Kidney (tissue), 14 donors: ENCODE results near the gene COL9A1. TPM values are rescaled to one million over a fixed set of nuclear protein-coding genes. Genes with fewer than 3 reads are reported as not detected.
"Not testable (repeated sequence)": the region's sequence is repeated elsewhere in the genome, so short reads cannot be mapped to it uniquely, and the experiment has no call there.

Experiments
- DNase-seq, 5 donors: peaks; one replicate each; pipeline ENCODE4 v3.0.0-alpha.2; 2013 to 2020
- FAIRE-seq: peaks from 2 replicates; lab custom pipeline; 2012; peaks lifted over from hg19 to GRCh38; lab: Jason Lieb, UNC
- H3K27ac ChIP-seq, 2 donors: one replicate each; pipeline ENCODE4 v1.7.0; 2013; ENCODE audit warnings: low read depth in 2 of 2, low read length in 2 of 2, inconsistent platforms in 1 of 2
- H3K27me3 ChIP-seq: one replicate; pipeline ENCODE4 v1.7.1; 2013; ENCODE audit warnings: low read length, inconsistent platforms; ENCODE audit not compliant: control insufficient read depth, insufficient read depth
- H3K36me3 ChIP-seq, 3 donors: one replicate each; pipeline versions ENCODE4 v1.7.0 to v1.7.1; 2013; ENCODE audit warnings: low read length in 3 of 3, control low read depth in 1 of 3, inconsistent platforms in 1 of 3; ENCODE audit not compliant: insufficient read depth in 3 of 3, control insufficient read depth in 2 of 3
- H3K4me1 ChIP-seq, 3 donors: one replicate each; pipeline versions ENCODE4 v1.7.0 to v1.7.1; 2013; ENCODE audit warnings: low read length in 3 of 3, inconsistent platforms in 1 of 3, low read depth in 1 of 3; ENCODE audit not compliant: control insufficient read depth in 2 of 3, insufficient read depth in 2 of 3
- H3K4me3 ChIP-seq, 3 donors: one replicate each; pipeline versions ENCODE4 v1.7.0 to v1.8.1; 2013; ENCODE audit warnings: low read length in 3 of 3, control low read depth in 1 of 3, inconsistent platforms in 1 of 3
- H3K9ac ChIP-seq, 3 donors: one replicate each; pipeline versions ENCODE4 v1.7.0 to v1.7.1; 2013; ENCODE audit warnings: low read length in 3 of 3, control low read depth in 1 of 3, inconsistent platforms in 1 of 3
- H3K9me3 ChIP-seq, 3 donors: one replicate each; pipeline versions ENCODE4 v1.7.0 to v1.7.1; 2013; ENCODE audit warnings: low read length in 3 of 3, control low read depth in 1 of 3, inconsistent platforms in 1 of 3; ENCODE audit not compliant: control insufficient read depth in 2 of 3, insufficient read depth in 1 of 3
- CTCF ChIP-seq: IDR thresholded peaks from 3 replicates; pipeline ENCODE4 v1.5.1; 2012; ENCODE audit warnings: mild to moderate bottlenecking, moderate library complexity, borderline replicate concordance; ENCODE audit not compliant: insufficient read depth; ENCODE audit errors: extremely low read depth
- intact Hi-C: fragments of 100-400 bp; cut with DNase I; formaldehyde crosslinking; loops from one replicate; pipeline ENCODE4 v1.11.1; 2022
- polyA plus RNA-seq: library from polyadenylated mRNA; stranded (reverse); fragments of 350-450 nt; fragmentation: Illumina TruSeq; extraction: RNeasy Lipid Tissue Mini Kit (QIAGEN cat#74804); gene quantifications from one replicate; pipeline ENCODE4 v1.2.3, GENCODE V29; 2014; ENCODE audit warnings: low read depth, low replicate concordance; ENCODE audit not compliant: insufficient read depth
- total RNA-seq: library from RNA; stranded (reverse); fragmentation: NEBNext Ultra II Directional; extraction: Animal tissue kit (Norgen Biotek cat#: 25700); gene quantifications from one replicate; pipeline ENCODE4 v1.2.1, GENCODE V29; 2021
- donor health status: control.
- donor health status: control.
- donor health status: control.
- donor health status: control.
- donor health status: control.
- donor health status: DM: yes; HTN: yes; CAD: no.
- donor health status: Normal renal cell carcinoma (clear cell type).

Gene COL9A1
- total and polyA plus RNA-seq, 2 donors from 2014 or later, result 0.19 to 0.22 TPM

- H3K27ac ChIP-seq, result no peak overlapping the region
- no peak for TF ChIP-seq CTCF
- no peaks in the 10 kb centered on the region for H3K4me1 ChIP-seq
- intact Hi-C loops, result no loop called here
- H3K9ac ChIP-seq, result no peak overlapping the region
- DNase-seq (no peak), FAIRE-seq (no peak)
- no peaks in the 10 kb centered on the region for H3K36me3 ChIP-seq
- no peaks in the 10 kb centered on the region for H3K27me3 ChIP-seq
- H3K9me3 ChIP-seq, result no peaks in the 10 kb centered on the region
- H3K4me3 ChIP-seq, result no peak overlapping the region
Observed at GRCh38 chr6:70343313-70343712, 40.4 kb upstream of the COL9A1 start.

GRCh38 chr6:70339810-70340209 lies 36.9 kb upstream of the COL9A1 start:
- H3K9ac ChIP-seq, H3K27ac ChIP-seq, H3K4me3 ChIP-seq, H3K27me3 ChIP-seq, intact Hi-C loops, H3K36me3 ChIP-seq, H3K4me1 ChIP-seq, H3K9me3 ChIP-seq, FAIRE-seq, DNase-seq: not testable (repeated sequence)

GRCh38 chr6:70338775-70339174 lies 35.9 kb upstream of the COL9A1 start:
- no peak overlapping the region for H3K27ac ChIP-seq
- H3K36me3 ChIP-seq, result no peaks in the 10 kb centered on the region
- H3K27me3 ChIP-seq, result no peaks in the 10 kb centered on the region
- TF ChIP-seq CTCF, result no peak
- DNase-seq (no peak), FAIRE-seq (no peak)
- no peaks in the 10 kb centered on the region for H3K9me3 ChIP-seq
- H3K9ac ChIP-seq, result no peak overlapping the region
- intact Hi-C loops, result no loop called here
- no peaks in the 10 kb centered on the region for H3K4me1 ChIP-seq
- H3K4me3 ChIP-seq, result no peak overlapping the region

GRCh38 chr6:70337743-70338105 lies 34.8 kb upstream of the COL9A1 start:
- H3K27me3 ChIP-seq, result no peaks in the 10 kb centered on the region
- no peaks in the 10 kb centered on the region for H3K9me3 ChIP-seq
- no peak overlapping the region for H3K9ac ChIP-seq
- no peak overlapping the region for H3K4me3 ChIP-seq
- FAIRE-seq (no peak), DNase-seq (no peak)
- H3K4me1 ChIP-seq, result no peaks in the 10 kb centered on the region
- no peak overlapping the region for H3K27ac ChIP-seq
- TF ChIP-seq CTCF, result no peak
- intact Hi-C loops, result no loop called here
- H3K36me3 ChIP-seq, result no peaks in the 10 kb centered on the region
